Activated CD4-positive, alpha-beta T cell treated with anti-CD3 and anti-CD28 coated beads for 36 hours (primary cell): ENCODE measurements around the gene MGST1. TPM values are rescaled to one million over a fixed set of nuclear protein-coding genes. Genes with fewer than 3 reads are reported as not detected.
"Not testable (repeated sequence)": the region's sequence is repeated elsewhere in the genome, so short reads cannot be mapped to it uniquely, and the experiment has no call there.

Experiments
- ATAC-seq: fragments of 200-7000 bp; cut with Tn5 transposase; one replicate; pipeline ENCODE4 v1.10.0; 2021; ENCODE audit warnings: mild to moderate bottlenecking, moderate library complexity
- CTCF ChIA-PET: fragments of 350-600 bp; sonication (Branson Sonifier 250); formaldehyde crosslinking; loops from one replicate; lab custom pipeline; 2021; ENCODE audit warnings: antibody characterized with exemption; lab: Charles Lee
- POLR2A ChIA-PET: fragments of 350-600 bp; sonication (Branson Sonifier 250); formaldehyde crosslinking; loops from one replicate; lab custom pipeline; 2021; ENCODE audit warnings: antibody characterized with exemption, inconsistent platforms; lab: Charles Lee
- DNase-seq: peaks from one replicate; pipeline ENCODE4 v3.0.0-alpha.2; 2020
- H3K27ac Mint-ChIP-seq: one replicate; pipeline ENCODE4 v1.8.0; 2021; ENCODE audit warnings: mixed read lengths
- H3K27me3 Mint-ChIP-seq: one replicate; pipeline ENCODE4 v1.8.0; 2021; ENCODE audit warnings: mixed read lengths
- H3K36me3 Mint-ChIP-seq: one replicate; pipeline ENCODE4 v1.8.0; 2021; ENCODE audit warnings: low read depth, mixed read lengths
- H3K4me1 Mint-ChIP-seq: one replicate; pipeline ENCODE4 v1.8.0; 2021; ENCODE audit warnings: mixed read lengths
- H3K4me3 Mint-ChIP-seq: one replicate; pipeline ENCODE4 v1.8.0; 2021; ENCODE audit warnings: mild to moderate bottlenecking, moderate library complexity, mixed read lengths
- H3K9me3 Mint-ChIP-seq: one replicate; pipeline ENCODE4 v1.8.0; 2021; ENCODE audit warnings: low read depth, mixed read lengths
- intact Hi-C, 2 experiments: fragments of 100-400 bp; cut with DNase I in 1 of 2; cut with micrococcal nuclease in 1 of 2; formaldehyde crosslinking; loops; one replicate each; pipeline versions ENCODE4 v1.14.2 to v1.15.1; 2022 to 2024; cut with DNase I, micrococcal nuclease
- total RNA-seq, 2 experiments: library from RNA; stranded (reverse); gene quantifications; one replicate each; pipeline ENCODE4 v1.2.3, GENCODE V29; 2021

Gene MGST1
- total RNA-seq, 2 experiments from 2014 or later, result not detected

DNA sequence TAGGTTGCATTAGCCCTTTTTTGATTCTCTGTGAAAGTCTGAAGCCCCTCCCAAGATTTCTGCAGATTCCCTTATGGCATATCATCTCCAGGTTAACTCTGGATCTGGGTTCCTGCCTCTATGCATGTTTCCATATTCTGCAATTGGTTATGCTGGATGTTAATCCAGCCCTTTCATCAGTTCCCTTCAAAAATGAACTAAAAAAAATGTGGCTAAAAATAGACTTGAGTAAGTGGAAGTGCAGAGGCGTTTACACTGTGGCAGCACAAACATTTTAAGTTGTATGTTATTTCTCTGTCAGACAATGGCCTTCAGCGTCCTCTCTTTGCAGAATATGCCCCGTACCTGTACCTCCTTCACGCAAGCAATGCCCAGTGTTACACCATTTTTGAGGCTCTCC, 11.4 kb downstream of the MGST1 start:
- Mint-ChIP-seq H3K27me3 (no peaks in the 10 kb centered on the region), H3K36me3 (no peaks in the 10 kb centered on the region), H3K27ac (no peak overlapping the region), H3K4me1 (no peaks in the 10 kb centered on the region), H3K9me3 (peaks cover 5% of the 10 kb centered on the region), H3K4me3 (no peak overlapping the region)
- CTCF ChIA-PET, result no interaction called here
- ATAC-seq (no peak), DNase-seq (no peak)
- intact Hi-C loops, result no loop called here
- POLR2A ChIA-PET, result no interaction called here

DNA sequence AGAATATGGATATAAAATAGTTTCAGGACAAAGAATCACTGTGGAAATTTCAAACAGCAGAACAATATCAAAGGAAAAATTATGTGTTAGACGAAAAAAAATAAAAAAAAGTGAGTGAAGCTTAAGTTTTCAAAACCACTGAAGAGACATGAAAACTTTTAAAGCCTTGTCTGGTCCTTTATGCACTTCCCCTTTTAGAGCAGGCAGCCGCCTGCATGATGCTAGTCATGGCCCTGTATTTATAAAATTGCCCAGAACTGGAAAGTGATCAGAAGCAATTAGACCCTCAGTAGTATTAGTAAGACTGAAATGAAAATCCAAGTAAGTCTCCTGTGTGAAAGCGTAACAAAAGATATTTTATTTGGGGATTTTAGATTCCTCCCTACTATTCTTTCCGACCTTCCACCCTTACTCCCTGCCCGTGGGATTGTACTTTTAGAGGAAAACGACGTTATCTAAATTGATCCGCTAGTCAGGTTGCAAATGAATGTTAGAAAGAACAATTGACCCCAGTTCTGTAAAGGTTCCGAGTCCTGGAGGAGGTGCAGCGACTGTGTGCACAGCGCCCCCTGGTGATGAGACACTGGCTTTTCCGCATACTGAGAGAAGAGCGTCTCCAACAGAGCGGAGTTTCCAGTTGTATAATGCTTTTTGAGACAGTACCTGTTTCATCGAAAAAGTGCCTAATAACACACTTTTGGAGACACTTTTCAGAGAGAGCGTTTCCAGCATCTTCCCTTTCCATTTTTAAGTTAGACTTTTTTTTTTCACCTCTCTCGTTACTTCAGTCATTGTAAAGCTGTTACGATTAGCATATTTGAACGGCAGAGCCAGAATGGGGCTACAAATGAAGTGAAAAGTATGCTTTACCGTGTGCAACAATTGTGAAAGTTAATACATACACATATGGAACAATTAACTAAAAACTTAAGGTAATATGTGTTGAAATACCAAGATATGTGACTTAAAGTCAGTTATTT, 12.4 kb downstream of the MGST1 start:
- no peaks in the 10 kb centered on the region for H3K36me3 Mint-ChIP-seq
- no peak overlapping the region for H3K4me3 Mint-ChIP-seq
- CTCF ChIA-PET, result no interaction called here
- no peaks in the 10 kb centered on the region for H3K4me1 Mint-ChIP-seq
- POLR2A ChIA-PET, result no interaction called here
- DNase-seq (peak; percentile 60), ATAC-seq (no peak)
- H3K9me3 Mint-ChIP-seq, result peaks cover 5% of the 10 kb centered on the region
- intact Hi-C loops, result loop anchor here in 1 of 2 experiments (2.0 kb wide), 1 partner anchor 283 kb away; no protein-coding TSS in a partner anchor
- no peak overlapping the region for H3K27ac Mint-ChIP-seq
- no peaks in the 10 kb centered on the region for H3K27me3 Mint-ChIP-seq

GRCh38 chr12:16361142-16361783, 13.8 kb downstream of the MGST1 start:
- ChIA-PET CTCF (no interaction called here), POLR2A (no interaction called here)
- Mint-ChIP-seq H3K27ac (no peak overlapping the region), H3K36me3 (no peaks in the 10 kb centered on the region), H3K27me3 (no peaks in the 10 kb centered on the region), H3K4me3 (no peak overlapping the region), H3K4me1 (no peaks in the 10 kb centered on the region), H3K9me3 (peaks cover 5% of the 10 kb centered on the region)
- ATAC-seq, result no peak
- DNase-seq, result no peak
- intact Hi-C loops, result loop anchor here in 1 of 2 experiments (2.0 kb wide), 1 partner anchor 284 kb away; no protein-coding TSS in a partner anchor

- no peaks in the 10 kb centered on the region for H3K36me3 Mint-ChIP-seq
- no peak overlapping the region for H3K4me3 Mint-ChIP-seq
- no peak for ATAC-seq
- ChIA-PET POLR2A (no interaction called here), CTCF (no interaction called here)
- no peaks in the 10 kb centered on the region for H3K4me1 Mint-ChIP-seq
- H3K27me3 Mint-ChIP-seq, result no peaks in the 10 kb centered on the region
- no peak for DNase-seq
- intact Hi-C loops, result no loop called here
- peaks cover 5% of the 10 kb centered on the region for H3K9me3 Mint-ChIP-seq
- no peak overlapping the region for H3K27ac Mint-ChIP-seq
Observed at GRCh38 chr12:16362550-16362949, 15.1 kb downstream of the MGST1 start.

- ATAC-seq (no peak), DNase-seq (no peak)
- Mint-ChIP-seq H3K27me3 (no peaks in the 10 kb centered on the region), H3K4me3 (no peak overlapping the region), H3K9me3 (no peaks in the 10 kb centered on the region), H3K27ac (no peak overlapping the region), H3K36me3 (no peaks in the 10 kb centered on the region), H3K4me1 (no peaks in the 10 kb centered on the region)
- ChIA-PET CTCF (no interaction called here), POLR2A (no interaction called here)
- intact Hi-C loops, result no loop called here
Observed at GRCh38 chr12:16369156-16369555, 21.7 kb downstream of the MGST1 start.

DNA sequence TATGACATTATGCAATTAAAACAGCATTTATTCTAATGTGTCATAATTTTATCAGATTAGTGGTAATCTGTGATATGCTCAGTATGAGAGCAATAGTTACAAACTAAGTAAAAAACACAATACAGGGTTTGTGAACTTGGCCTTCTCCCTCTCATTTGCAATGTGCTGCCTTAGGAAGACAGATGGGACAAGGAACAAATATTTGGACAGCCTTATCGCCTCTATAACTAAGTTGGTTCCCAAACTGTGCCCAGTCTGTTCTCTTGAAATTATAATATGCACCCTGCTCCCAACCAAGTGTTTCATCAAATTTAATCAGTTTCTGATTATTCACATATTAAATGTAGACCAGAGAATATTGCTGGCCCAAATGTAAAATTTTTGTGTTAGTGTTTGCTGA, 22.7 kb downstream of the MGST1 start:
- Mint-ChIP-seq H3K27me3 (no peaks in the 10 kb centered on the region), H3K4me1 (no peaks in the 10 kb centered on the region), H3K36me3 (no peaks in the 10 kb centered on the region), H3K9me3 (no peaks in the 10 kb centered on the region), H3K4me3 (no peak overlapping the region), H3K27ac (no peak overlapping the region)
- no peak for ATAC-seq
- intact Hi-C loops, result no loop called here
- ChIA-PET CTCF (no interaction called here), POLR2A (no interaction called here)
- DNase-seq, result no peak

DNA sequence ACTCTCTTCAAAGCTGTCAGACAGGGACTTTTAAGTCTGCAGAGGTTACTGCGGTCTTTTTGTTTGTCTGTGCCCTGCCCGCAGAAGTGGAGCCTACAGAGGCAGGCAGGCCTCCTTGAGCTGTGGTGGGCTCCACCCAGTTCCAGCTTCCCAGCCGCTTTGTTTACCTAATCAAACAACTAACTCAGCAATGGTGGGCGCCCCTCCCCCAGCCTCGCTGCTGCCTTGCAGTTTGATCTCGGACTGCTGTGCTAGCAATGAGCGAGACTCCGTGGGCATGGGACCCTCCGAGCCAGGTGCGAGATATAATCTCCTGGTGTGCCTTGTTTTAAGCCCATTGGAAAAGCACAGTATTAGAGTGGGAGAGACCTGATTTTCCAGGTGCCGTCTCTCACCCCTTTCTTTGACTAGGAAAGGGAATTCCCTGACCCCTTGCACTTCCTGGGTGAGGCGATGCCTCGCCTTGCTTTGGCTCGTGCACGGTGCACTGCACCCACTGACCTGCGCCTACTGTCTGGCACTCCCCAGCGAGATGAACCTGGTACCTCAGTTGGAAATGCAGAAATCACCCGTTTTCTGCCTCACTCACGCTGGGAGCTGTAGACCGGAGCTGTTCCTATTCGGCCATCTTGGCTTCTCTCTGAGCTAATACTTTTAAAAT, 35.3 kb downstream of the MGST1 start:
- CTCF ChIA-PET, DNase-seq, H3K27ac Mint-ChIP-seq, H3K4me1 Mint-ChIP-seq, intact Hi-C loops, H3K27me3 Mint-ChIP-seq, ATAC-seq, POLR2A ChIA-PET, H3K9me3 Mint-ChIP-seq, H3K36me3 Mint-ChIP-seq, H3K4me3 Mint-ChIP-seq: not testable (repeated sequence)

GRCh38 chr12:16384732-16385131, 37.3 kb downstream of the MGST1 start:
- POLR2A ChIA-PET, result no interaction called here
- Mint-ChIP-seq H3K36me3 (no peaks in the 10 kb centered on the region), H3K27me3 (no peaks in the 10 kb centered on the region), H3K4me1 (no peaks in the 10 kb centered on the region), H3K9me3 (peaks cover 4% of the 10 kb centered on the region), H3K27ac (no peak overlapping the region), H3K4me3 (no peak overlapping the region)
- ATAC-seq, result no peak
- CTCF ChIA-PET, result no interaction called here
- DNase-seq, result no peak
- intact Hi-C loops, result no loop called here

- CTCF ChIA-PET, result interaction anchor here (0.6 kb wide), 1 partner anchor 417 kb away, joined by 3 read pairs; no protein-coding TSS in a partner anchor
Observed at GRCh38 chr12:16385782-16386646, 38.6 kb downstream of the MGST1 start.

DNA sequence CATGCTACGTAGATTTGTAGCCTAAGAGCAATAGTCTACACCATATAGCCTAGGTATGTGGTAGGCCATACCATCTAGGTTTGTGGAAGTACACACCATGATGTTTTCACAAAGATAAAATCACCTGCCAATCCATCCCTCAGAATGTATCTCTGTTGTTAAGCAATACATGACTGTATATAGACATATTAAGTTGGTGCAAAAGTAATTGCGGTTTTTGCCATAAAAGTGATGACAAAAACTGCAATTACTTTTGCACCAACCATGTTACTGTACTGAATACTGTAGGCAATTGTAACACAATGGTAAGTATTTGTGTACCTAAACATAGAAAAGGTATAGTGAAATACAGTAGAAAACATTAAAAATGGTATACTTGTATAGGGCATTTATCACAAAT, 40.5 kb downstream of the MGST1 start:
- ChIA-PET POLR2A (no interaction called here), CTCF (no interaction called here)
- no peak overlapping the region for H3K27ac Mint-ChIP-seq
- DNase-seq, result no peak
- no peaks in the 10 kb centered on the region for H3K36me3 Mint-ChIP-seq
- H3K4me1 Mint-ChIP-seq, result no peaks in the 10 kb centered on the region
- intact Hi-C loops, result no loop called here
- no peak overlapping the region for H3K4me3 Mint-ChIP-seq
- H3K27me3 Mint-ChIP-seq, result no peaks in the 10 kb centered on the region
- ATAC-seq, result no peak
- H3K9me3 Mint-ChIP-seq, result peaks cover 6% of the 10 kb centered on the region

More at GRCh38 chr12:16385782-16386646, 38.6 kb downstream of the MGST1 start:
- no peaks in the 10 kb centered on the region for H3K9me3 Mint-ChIP-seq
- ATAC-seq (no peak), DNase-seq (no peak)
- H3K4me1 Mint-ChIP-seq, result no peaks in the 10 kb centered on the region
- H3K27me3 Mint-ChIP-seq, result no peaks in the 10 kb centered on the region
- POLR2A ChIA-PET, result no interaction called here
- no peak overlapping the region for H3K4me3 Mint-ChIP-seq
- H3K36me3 Mint-ChIP-seq, result no peaks in the 10 kb centered on the region
- no peak overlapping the region for H3K27ac Mint-ChIP-seq
- intact Hi-C loops, result no loop called here

DNA sequence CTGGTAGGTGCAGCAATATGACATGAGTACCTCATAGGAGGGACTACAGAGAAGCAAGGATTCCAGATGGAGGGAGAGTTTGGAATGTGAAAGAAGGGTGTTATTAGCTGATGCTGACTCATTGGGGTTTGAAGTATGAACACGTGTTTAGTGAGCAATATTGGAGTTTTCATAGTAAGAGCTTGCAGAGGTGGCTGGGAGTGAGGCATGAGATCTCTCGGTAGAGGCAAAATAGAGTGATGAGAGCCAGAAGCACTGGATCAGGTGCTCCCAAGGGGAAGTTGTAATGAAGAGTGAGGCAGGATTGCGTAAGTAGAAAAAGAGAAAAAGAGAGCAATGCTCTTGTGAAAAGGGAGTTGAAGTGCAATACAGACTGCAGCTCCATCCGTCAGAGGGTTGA, 42.1 kb downstream of the MGST1 start:
- Mint-ChIP-seq H3K9me3 (peaks cover 6% of the 10 kb centered on the region), H3K27me3 (no peaks in the 10 kb centered on the region), H3K4me1 (no peaks in the 10 kb centered on the region), H3K36me3 (no peaks in the 10 kb centered on the region), H3K4me3 (no peak overlapping the region), H3K27ac (no peak overlapping the region)
- CTCF ChIA-PET, result no interaction called here
- POLR2A ChIA-PET, result no interaction called here
- no peak for ATAC-seq
- intact Hi-C loops, result no loop called here
- DNase-seq, result no peak
